ENCODE data around the gene NUBP1. TPM values are rescaled to one million over a fixed set of nuclear protein-coding genes. Genes with fewer than 3 reads are reported as not detected.

Gene NUBP1
- total RNA-seq, 1 donor from 2014 or later, result 33.7 TPM

DNA sequence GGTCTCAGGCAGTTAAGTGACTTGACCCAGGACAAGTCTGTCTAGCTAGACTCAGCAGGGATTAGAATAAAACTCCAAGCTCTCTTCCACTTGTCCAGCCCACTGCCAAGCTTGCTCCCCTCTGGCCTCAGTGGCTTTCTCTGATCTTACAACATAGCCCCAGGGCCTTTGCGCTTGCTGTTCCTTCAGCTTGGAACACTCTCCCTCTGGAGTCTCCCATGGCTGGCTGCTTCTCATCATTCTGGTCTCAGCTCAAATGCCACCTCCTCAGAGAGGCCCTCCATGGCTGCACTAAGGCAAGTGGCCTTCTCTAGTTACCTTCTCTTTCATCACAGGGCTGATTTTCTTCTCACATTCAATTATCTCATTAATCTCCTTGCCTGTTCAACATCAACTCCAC is 73.9 kb downstream of the NUBP1 start:
- H3K27me3 ChIP-seq, result no peaks in the 10 kb centered on the region
- no peak overlapping the region for H3K27ac ChIP-seq
- TF ChIP-seq, protein P1, sequence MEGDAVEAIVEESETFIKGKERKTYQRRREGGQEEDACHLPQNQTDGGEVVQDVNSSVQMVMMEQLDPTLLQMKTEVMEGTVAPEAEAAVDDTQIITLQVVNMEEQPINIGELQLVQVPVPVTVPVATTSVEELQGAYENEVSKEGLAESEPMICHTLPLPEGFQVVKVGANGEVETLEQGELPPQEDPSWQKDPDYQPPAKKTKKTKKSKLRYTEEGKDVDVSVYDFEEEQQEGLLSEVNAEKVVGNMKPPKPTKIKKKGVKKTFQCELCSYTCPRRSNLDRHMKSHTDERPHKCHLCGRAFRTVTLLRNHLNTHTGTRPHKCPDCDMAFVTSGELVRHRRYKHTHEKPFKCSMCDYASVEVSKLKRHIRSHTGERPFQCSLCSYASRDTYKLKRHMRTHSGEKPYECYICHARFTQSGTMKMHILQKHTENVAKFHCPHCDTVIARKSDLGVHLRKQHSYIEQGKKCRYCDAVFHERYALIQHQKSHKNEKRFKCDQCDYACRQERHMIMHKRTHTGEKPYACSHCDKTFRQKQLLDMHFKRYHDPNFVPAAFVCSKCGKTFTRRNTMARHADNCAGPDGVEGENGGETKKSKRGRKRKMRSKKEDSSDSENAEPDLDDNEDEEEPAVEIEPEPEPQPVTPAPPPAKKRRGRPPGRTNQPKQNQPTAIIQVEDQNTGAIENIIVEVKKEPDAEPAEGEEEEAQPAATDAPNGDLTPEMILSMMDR (IDR thresholded peaks at IDR 0.05), result no peak
- ATAC-seq, result no peak
- no peak for DNase-seq
- no peaks in the 10 kb centered on the region for H3K36me3 ChIP-seq
- intact Hi-C loops (cut with DNase I), result no loop called here
- no peaks in the 10 kb centered on the region for H3K9me3 ChIP-seq
- no peak overlapping the region for H3K4me3 ChIP-seq
- no peaks in the 10 kb centered on the region for H3K4me1 ChIP-seq

DNA sequence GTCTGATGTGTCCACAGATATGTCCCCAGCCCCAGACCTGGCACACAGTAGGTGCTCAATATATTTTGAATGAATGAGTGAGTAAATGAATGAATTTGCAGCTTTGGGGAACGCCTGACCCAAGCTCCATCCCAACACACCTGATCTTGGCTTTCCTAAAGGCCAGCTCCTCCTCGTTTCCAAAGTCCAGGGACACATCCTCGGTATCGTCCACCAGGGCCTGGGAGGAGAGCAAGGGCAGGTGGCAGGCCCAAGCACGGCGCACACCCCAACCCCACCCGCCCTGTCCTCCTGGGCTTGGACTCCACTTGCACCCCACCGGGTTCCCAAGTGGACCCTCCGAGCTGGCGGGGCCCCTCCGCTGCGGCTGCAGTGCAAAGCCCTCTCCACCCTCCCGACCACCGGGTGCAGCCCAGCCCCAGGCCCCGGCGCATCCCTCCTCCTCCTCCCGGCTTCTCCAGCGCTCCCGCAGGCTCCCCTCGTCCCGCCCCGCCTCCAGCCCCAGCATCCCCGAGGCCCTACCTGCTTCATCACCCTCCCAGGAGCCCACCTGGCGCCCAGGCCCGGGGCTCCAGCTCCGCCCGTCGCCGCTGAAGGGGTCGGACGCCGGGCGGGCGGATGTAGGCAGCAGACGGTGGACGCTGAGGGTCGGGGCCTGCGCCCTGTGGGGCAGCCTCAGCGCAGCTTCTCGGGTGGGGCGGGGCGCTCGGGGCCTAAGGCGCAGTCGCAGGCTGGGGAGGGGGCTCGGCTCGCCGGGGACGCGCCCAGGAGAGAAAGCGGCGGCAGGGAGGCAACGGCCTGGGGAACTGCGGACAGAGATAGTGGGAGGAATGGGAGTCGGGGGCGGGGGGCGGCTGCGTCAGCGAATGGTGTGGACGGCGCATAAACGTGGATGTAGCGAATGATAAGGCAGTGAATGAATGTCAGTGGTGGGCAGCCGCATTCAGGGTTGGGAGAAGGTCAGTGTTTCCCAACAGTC is 74.6 kb downstream of the NUBP1 start, which contains the start of gene TVP23A:
TVP23A (minus strand) TSS at position 832 of the 979 bp plus-strand sequence; CDS start at position 531, 301 bp downstream.
- Histone ChIP-seq H3K36me3 (no peaks in the 10 kb centered on the region), H3K27me3 (no peaks in the 10 kb centered on the region)

More for the DNA sequence above, 74.6 kb downstream of the NUBP1 start, which contains the start of gene TVP23A:
- no peak within 1 kb of the TSS for H3K27ac ChIP-seq
- intact Hi-C loops (cut with DNase I), result no loop called here
- TF ChIP-seq, protein P1 (IDR thresholded peaks at IDR 0.05), result no peak
- H3K9me3 ChIP-seq, result no peaks in the 10 kb centered on the region
- DNase-seq (no peak), ATAC-seq (no peak)
- H3K4me3 ChIP-seq, result peak within 1 kb of the TSS; percentile 16
- H3K4me1 ChIP-seq, result no peaks in the 10 kb centered on the region

Other genes with a start within 250 kb of the NUBP1 start
- gene EMP2, start 163.2 kb upstream of the NUBP1 start, total RNA-seq, result 726 TPM
- gene TEKT5, start 48.9 kb upstream of the NUBP1 start, total RNA-seq, result not detected
- gene TVP23A, start 75.0 kb downstream of the NUBP1 start, total RNA-seq, result 0.69 TPM
- gene CIITA, start 133.4 kb downstream of the NUBP1 start, total RNA-seq, result 78.9 TPM
- gene DEXI, start 198.6 kb downstream of the NUBP1 start, total RNA-seq, result 36.3 TPM
- gene CLEC16A, start 200.7 kb downstream of the NUBP1 start, total RNA-seq, result 36.9 TPM